ENCODE results near the gene S100B. TPM values are rescaled to one million over a fixed set of nuclear protein-coding genes. Genes with fewer than 3 reads are reported as not detected.

The S100B gene
- total and polyA plus RNA-seq, 2 donors from 2014 or later, result 2.6 to 6.9 TPM

GRCh38 chr21:46560568-46561444, 44.1 kb downstream of the S100B start:
- no peak overlapping the region for H3K27ac ChIP-seq (ENCODE audit: low read depth in 2 of 2, low read length in 2 of 2)
- H3K4me1 ChIP-seq (ENCODE audit: control insufficient read depth in 2 of 3, insufficient read depth in 2 of 3, low read depth in 1 of 3, low read length in 3 of 3), result peaks cover 0 to 3% (median 0%) of the 10 kb centered on the region in 3 donors
- TF ChIP-seq, protein P1, sequence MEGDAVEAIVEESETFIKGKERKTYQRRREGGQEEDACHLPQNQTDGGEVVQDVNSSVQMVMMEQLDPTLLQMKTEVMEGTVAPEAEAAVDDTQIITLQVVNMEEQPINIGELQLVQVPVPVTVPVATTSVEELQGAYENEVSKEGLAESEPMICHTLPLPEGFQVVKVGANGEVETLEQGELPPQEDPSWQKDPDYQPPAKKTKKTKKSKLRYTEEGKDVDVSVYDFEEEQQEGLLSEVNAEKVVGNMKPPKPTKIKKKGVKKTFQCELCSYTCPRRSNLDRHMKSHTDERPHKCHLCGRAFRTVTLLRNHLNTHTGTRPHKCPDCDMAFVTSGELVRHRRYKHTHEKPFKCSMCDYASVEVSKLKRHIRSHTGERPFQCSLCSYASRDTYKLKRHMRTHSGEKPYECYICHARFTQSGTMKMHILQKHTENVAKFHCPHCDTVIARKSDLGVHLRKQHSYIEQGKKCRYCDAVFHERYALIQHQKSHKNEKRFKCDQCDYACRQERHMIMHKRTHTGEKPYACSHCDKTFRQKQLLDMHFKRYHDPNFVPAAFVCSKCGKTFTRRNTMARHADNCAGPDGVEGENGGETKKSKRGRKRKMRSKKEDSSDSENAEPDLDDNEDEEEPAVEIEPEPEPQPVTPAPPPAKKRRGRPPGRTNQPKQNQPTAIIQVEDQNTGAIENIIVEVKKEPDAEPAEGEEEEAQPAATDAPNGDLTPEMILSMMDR (IDR thresholded peaks at IDR 0.05; ENCODE audit: borderline replicate concordance, extremely low read depth, insufficient read depth), result no peak
- H3K9me3 ChIP-seq (ENCODE audit: control insufficient read depth in 2 of 3, insufficient read depth in 1 of 3, low read length in 3 of 3), result no peaks in the 10 kb centered on the region
- H3K36me3 ChIP-seq (ENCODE audit: control insufficient read depth in 2 of 3, insufficient read depth in 3 of 3, low read length in 3 of 3), result peaks cover 2 to 50% (median 29%) of the 10 kb centered on the region in 3 donors
- intact Hi-C loops (cut with DNase I), result no loop called here
- H3K9ac ChIP-seq (ENCODE audit: low read length in 3 of 3), result no peak overlapping the region
- H3K27me3 ChIP-seq (ENCODE audit: control insufficient read depth, insufficient read depth, low read length), result no peaks in the 10 kb centered on the region
- H3K4me3 ChIP-seq (ENCODE audit: low read length in 3 of 3), result no peak overlapping the region
- FAIRE-seq, result no peak
- DNase-seq, result no peak

GRCh38 chr21:46559291-46559983, 45.4 kb downstream of the S100B start:
- DNase-seq (peak in 2 of 5 donors; percentile 42 to 55), FAIRE-seq (no peak)
- Histone ChIP-seq H3K27me3 (ENCODE audit: control insufficient read depth, insufficient read depth, low read length) (no peaks in the 10 kb centered on the region), H3K9me3 (ENCODE audit: control insufficient read depth in 2 of 3, insufficient read depth in 1 of 3, low read length in 3 of 3) (no peaks in the 10 kb centered on the region), H3K4me1 (ENCODE audit: control insufficient read depth in 2 of 3, insufficient read depth in 2 of 3, low read depth in 1 of 3, low read length in 3 of 3) (peaks cover 0 to 3% (median 0%) of the 10 kb centered on the region in 3 donors), H3K4me3 (ENCODE audit: low read length in 3 of 3) (no peak overlapping the region), H3K27ac (ENCODE audit: low read depth in 2 of 2, low read length in 2 of 2) (peak overlapping the region in 1 of 2 donors; percentile 42), H3K36me3 (ENCODE audit: control insufficient read depth in 2 of 3, insufficient read depth in 3 of 3, low read length in 3 of 3) (peaks cover 2 to 42% (median 25%) of the 10 kb centered on the region in 3 donors), H3K9ac (ENCODE audit: low read length in 3 of 3) (no peak overlapping the region)
- intact Hi-C loops (cut with DNase I), result no loop called here
- TF ChIP-seq, protein P1 (IDR thresholded peaks at IDR 0.05; ENCODE audit: borderline replicate concordance, extremely low read depth, insufficient read depth), result no peak

DNA sequence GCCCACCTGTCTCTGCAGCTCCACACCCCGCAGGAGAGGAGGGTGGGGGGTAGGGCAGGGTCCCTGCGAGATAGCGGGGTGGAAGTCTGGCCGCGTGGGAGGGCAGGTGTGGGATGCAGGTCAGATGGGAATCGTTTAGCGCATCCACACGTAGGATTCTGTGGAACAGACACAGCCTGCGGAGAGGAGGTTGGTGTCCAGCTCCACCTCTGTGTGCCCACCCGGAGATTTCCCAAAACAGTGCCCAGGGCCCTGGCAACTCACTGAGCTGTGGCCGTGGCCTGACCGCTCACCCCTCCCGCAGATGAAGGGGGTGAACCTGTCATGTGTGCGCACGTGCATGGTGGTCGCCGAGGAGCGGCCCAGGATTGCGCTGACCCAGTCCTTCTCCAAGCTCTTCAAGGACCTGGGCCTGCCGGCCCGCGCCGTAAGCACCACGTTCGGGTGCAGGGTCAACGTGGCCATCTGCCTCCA, 46.9 kb downstream of the S100B start:
- H3K27me3 ChIP-seq (ENCODE audit: control insufficient read depth, insufficient read depth, low read length), result no peaks in the 10 kb centered on the region
- FAIRE-seq (no peak), DNase-seq (no peak)
- H3K4me3 ChIP-seq (ENCODE audit: low read length in 3 of 3), result no peak overlapping the region
- H3K36me3 ChIP-seq (ENCODE audit: control insufficient read depth in 2 of 3, insufficient read depth in 3 of 3, low read length in 3 of 3), result peaks cover 2 to 36% (median 17%) of the 10 kb centered on the region in 3 donors
- intact Hi-C loops (cut with DNase I), result no loop called here
- no peaks in the 10 kb centered on the region for H3K9me3 ChIP-seq (ENCODE audit: control insufficient read depth in 2 of 3, insufficient read depth in 1 of 3, low read length in 3 of 3)
- H3K9ac ChIP-seq (ENCODE audit: low read length in 3 of 3), result no peak overlapping the region
- H3K27ac ChIP-seq (ENCODE audit: low read depth in 2 of 2, low read length in 2 of 2), result no peak overlapping the region
- TF ChIP-seq, protein P1 (IDR thresholded peaks at IDR 0.05; ENCODE audit: borderline replicate concordance, extremely low read depth, insufficient read depth), result no peak
- peaks cover 0 to 3% (median 0%) of the 10 kb centered on the region in 3 donors for H3K4me1 ChIP-seq (ENCODE audit: control insufficient read depth in 2 of 3, insufficient read depth in 2 of 3, low read depth in 1 of 3, low read length in 3 of 3)

All from kidney (tissue), 14 donors.